ENCODE data around the gene SCYGR2.

DNA sequence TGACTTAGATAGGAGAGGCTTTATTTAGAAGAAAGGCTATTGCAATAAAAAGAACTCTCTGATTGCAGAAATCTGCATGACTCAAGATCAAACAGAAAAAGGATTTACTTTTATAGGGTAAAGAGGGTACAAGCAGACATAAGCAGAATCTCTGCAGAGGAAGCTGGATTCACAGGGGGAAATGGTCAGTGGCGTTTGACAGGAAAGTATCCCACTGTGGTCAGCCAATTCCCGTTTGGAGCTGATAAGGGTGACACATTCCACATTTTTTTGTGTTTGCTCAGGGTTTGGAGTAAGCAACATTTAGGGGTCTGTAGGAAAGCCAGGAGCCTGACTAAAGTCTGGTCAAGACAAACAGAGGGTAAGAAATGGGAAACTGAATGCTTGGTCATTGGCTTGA, 44.0 kb downstream of the SCYGR2 start:
- TF ChIP-seq, protein P1, sequence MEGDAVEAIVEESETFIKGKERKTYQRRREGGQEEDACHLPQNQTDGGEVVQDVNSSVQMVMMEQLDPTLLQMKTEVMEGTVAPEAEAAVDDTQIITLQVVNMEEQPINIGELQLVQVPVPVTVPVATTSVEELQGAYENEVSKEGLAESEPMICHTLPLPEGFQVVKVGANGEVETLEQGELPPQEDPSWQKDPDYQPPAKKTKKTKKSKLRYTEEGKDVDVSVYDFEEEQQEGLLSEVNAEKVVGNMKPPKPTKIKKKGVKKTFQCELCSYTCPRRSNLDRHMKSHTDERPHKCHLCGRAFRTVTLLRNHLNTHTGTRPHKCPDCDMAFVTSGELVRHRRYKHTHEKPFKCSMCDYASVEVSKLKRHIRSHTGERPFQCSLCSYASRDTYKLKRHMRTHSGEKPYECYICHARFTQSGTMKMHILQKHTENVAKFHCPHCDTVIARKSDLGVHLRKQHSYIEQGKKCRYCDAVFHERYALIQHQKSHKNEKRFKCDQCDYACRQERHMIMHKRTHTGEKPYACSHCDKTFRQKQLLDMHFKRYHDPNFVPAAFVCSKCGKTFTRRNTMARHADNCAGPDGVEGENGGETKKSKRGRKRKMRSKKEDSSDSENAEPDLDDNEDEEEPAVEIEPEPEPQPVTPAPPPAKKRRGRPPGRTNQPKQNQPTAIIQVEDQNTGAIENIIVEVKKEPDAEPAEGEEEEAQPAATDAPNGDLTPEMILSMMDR (IDR thresholded peaks at IDR 0.05) = no peak
- no peak for TF ChIP-seq POLR2A (IDR thresholded peaks at IDR 0.05)

All from ovary (tissue), 3 donors.